ENCODE measurements around the gene RTN1. TPM values are rescaled to one million over a fixed set of nuclear protein-coding genes. Genes with fewer than 3 reads are reported as not detected.
A peak's percentile ranks its signal among the peaks of the same experiment; 100 is the strongest.

The RTN1 gene
- polyA plus RNA-seq, 1 experiment: 0.36 TPM

DNA sequence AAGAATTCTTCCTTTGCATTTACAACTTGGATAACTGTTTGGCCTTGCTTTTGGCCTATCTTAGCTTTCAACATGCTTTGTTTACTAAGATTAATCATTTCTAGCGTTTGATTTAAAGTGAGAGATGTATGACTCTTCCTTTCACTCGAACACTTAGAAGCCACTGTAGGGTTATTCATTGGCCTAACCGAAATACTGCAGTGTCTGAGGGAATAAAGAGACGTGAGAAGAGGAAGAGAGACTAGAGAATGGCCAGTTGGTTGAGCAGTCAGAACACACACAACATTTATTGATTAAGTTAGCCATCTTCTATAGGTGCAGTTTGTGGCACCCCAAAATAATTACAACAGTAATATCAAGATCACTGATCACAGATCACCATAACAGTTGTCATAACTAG, 231.7 kb downstream of the RTN1 start:
- Histone ChIP-seq H3K36me3 (ENCODE audit: control insufficient read depth, insufficient read depth, low read length) (no peaks in the 10 kb centered on the region), H3K4me3 (ENCODE audit: low read depth, low read length) (no peak overlapping the region), H3K27me3 (ENCODE audit: control insufficient read depth, insufficient read depth, low read length) (no peaks in the 10 kb centered on the region)
- TF ChIP-seq, protein P1, sequence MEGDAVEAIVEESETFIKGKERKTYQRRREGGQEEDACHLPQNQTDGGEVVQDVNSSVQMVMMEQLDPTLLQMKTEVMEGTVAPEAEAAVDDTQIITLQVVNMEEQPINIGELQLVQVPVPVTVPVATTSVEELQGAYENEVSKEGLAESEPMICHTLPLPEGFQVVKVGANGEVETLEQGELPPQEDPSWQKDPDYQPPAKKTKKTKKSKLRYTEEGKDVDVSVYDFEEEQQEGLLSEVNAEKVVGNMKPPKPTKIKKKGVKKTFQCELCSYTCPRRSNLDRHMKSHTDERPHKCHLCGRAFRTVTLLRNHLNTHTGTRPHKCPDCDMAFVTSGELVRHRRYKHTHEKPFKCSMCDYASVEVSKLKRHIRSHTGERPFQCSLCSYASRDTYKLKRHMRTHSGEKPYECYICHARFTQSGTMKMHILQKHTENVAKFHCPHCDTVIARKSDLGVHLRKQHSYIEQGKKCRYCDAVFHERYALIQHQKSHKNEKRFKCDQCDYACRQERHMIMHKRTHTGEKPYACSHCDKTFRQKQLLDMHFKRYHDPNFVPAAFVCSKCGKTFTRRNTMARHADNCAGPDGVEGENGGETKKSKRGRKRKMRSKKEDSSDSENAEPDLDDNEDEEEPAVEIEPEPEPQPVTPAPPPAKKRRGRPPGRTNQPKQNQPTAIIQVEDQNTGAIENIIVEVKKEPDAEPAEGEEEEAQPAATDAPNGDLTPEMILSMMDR (IDR thresholded peaks at IDR 0.05; ENCODE audit: insufficient read depth, low read depth, low read length): no peak
- ChIA-PET CTCF (no interaction called here), POLR2A (no interaction called here)
- no peak for DNase-seq (ENCODE audit: low read depth)

DNA sequence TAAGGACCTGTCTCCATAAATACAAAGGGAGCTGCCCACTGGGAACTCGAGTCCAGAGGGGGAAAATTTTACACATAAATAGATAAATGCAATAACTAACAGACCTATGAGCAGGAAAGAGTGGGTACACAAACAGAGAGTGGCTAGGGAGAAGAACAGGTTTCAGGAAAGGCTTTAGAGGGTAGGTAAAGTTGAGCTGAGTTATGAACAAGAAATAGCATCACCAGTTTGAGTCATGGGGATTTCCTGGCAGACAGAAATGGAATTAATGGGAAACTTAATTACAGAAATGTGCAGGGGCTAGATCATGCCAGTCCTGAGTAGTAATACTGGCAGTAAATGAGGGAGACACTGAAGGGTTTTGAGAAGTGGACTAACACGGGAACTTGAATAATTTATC, 236.0 kb downstream of the RTN1 start:
- peaks cover 3% of the 10 kb centered on the region; the same call in 1 of the 2 replicates for H3K27me3 ChIP-seq (ENCODE audit: control insufficient read depth, insufficient read depth, low read length)
- ChIA-PET CTCF (interaction anchor here (0.9 kb wide), 1 partner anchor 10 kb away, joined by 3 read pairs; no protein-coding TSS in a partner anchor), POLR2A (no interaction called here)
- TF ChIP-seq, protein P1 (IDR thresholded peaks at IDR 0.05; ENCODE audit: insufficient read depth, low read depth, low read length): no peak
- DNase-seq (ENCODE audit: low read depth): no peak
- H3K4me3 ChIP-seq (ENCODE audit: low read depth, low read length): no peak overlapping the region
- no peaks in the 10 kb centered on the region for H3K36me3 ChIP-seq (ENCODE audit: control insufficient read depth, insufficient read depth, low read length)

DNA sequence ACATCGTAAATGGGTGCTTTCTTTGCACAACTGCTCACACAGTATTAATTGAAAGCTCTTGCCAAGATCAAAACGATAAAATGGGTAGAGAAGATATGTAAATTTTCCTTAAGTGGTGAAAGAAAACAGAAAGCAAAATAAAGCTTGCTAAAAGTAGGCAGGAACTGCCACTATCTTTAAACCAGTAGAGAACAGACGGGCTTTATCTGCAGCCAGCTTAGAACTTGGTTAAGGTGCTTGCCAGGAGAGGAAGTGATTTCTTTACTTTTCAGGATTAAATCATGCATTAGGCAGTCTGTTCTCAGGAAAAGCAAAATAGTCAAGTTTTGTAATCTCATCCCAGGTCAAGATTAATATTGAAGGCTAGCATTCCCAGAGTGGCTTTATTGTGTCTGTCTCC, 237.1 kb downstream of the RTN1 start:
- H3K4me3 ChIP-seq (ENCODE audit: low read depth, low read length): no peak overlapping the region
- DNase-seq (ENCODE audit: low read depth): no peak
- peaks cover 3% of the 10 kb centered on the region; the same call in 1 of the 2 replicates for H3K27me3 ChIP-seq (ENCODE audit: control insufficient read depth, insufficient read depth, low read length)
- ChIA-PET POLR2A (no interaction called here), CTCF (interaction anchor here (1.1 to 2.4 kb wide), 4 partner anchors 43 to 265 kb away, joined by 3 to 30 read pairs (median 4); no protein-coding TSS in a partner anchor)
- TF ChIP-seq, protein P1 (IDR thresholded peaks at IDR 0.05; ENCODE audit: insufficient read depth, low read depth, low read length): no peak
- no peaks in the 10 kb centered on the region for H3K36me3 ChIP-seq (ENCODE audit: control insufficient read depth, insufficient read depth, low read length)

DNA sequence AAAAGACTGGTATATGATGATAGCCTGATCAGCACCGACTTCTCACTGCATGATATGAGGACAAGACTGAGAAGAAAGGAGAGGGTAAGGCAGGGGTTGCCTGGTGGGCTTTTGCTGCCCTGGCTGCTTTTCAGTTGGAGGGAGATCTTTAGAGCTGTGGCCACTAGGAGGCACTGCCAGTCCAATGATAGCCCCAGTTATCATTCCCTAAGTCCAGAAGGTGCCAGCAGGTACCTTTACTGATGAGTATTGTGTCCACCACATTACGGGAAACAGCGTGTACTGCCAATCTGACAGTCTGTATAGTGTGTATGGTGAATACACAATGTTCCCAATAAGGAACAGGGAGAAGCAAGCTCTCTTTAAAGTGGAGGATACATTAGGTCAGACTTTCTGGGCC, 238.2 kb downstream of the RTN1 start:
- ChIA-PET CTCF (interaction anchor here (0.6 to 2.4 kb wide), 16 partner anchors 10 to 506 kb away, joined by 3 to 30 read pairs (median 3); no protein-coding TSS in a partner anchor), POLR2A (no interaction called here)
- DNase-seq (ENCODE audit: low read depth): no peak
- H3K36me3 ChIP-seq (ENCODE audit: control insufficient read depth, insufficient read depth, low read length): no peaks in the 10 kb centered on the region
- H3K4me3 ChIP-seq (ENCODE audit: low read depth, low read length): no peak overlapping the region
- TF ChIP-seq, protein P1 (IDR thresholded peaks at IDR 0.05; ENCODE audit: insufficient read depth, low read depth, low read length): peak; percentile 52
- H3K27me3 ChIP-seq (ENCODE audit: control insufficient read depth, insufficient read depth, low read length): peaks cover 3% of the 10 kb centered on the region; the same call in 1 of the 2 replicates

DNA sequence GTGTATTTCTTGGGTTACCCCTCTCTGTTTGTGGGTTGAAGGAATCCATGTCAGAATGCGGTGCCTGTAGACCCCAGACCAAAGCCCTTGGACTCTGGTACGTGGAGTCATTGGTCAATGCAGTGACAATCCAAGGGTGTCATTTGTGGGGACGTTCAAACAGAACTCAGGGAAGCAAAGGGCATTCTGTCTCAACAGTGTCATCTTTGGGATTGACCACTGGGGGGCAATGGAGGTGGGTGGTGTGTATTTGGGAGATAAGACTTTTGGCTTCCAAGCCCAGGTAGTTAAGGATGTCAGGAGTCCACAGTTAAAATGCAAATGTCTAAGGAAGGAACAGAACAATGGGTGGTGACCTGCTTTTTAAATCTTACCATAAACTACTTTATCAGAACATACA, 239.3 kb downstream of the RTN1 start:
- H3K4me3 ChIP-seq (ENCODE audit: low read depth, low read length): no peak overlapping the region
- POLR2A ChIA-PET: no interaction called here
- TF ChIP-seq, protein P1 (IDR thresholded peaks at IDR 0.05; ENCODE audit: insufficient read depth, low read depth, low read length): peak; percentile 23; the same call in 1 of the 2 replicates
- H3K27me3 ChIP-seq (ENCODE audit: control insufficient read depth, insufficient read depth, low read length): peaks cover 3% of the 10 kb centered on the region; the same call in 1 of the 2 replicates
- DNase-seq (ENCODE audit: low read depth): no peak
- no peaks in the 10 kb centered on the region for H3K36me3 ChIP-seq (ENCODE audit: control insufficient read depth, insufficient read depth, low read length)
- CTCF ChIA-PET: interaction anchor here (0.6 to 1.6 kb wide), 4 partner anchors 10 to 287 kb away, joined by 3 to 6 read pairs (median 3); no protein-coding TSS in a partner anchor
